Panc1 (cell line): ENCODE data around the gene TIAM2.

Source experiments
- CTCF ChIP-seq: fragments of 450-650 bp; IDR thresholded peaks from 2 replicates; pipeline ENCODE4 v1.5.1; 2017; ENCODE audit warnings: mild to moderate bottlenecking
- POLR2AphosphoS5 ChIP-seq: IDR thresholded peaks from 2 replicates; pipeline ENCODE4 v1.6.1; 2012; ENCODE audit warnings: mild to moderate bottlenecking, low read depth, low read length, moderate library complexity
- REST ChIP-seq, 2 experiments: IDR thresholded peaks; 2 replicates each; pipeline ENCODE4 v1.6.1; 2011 to 2012; ENCODE audit warnings: low read depth in 2 of 2, control low read depth in 1 of 2, low read length in 1 of 2, mild to moderate bottlenecking in 1 of 2, moderate library complexity in 1 of 2; ENCODE audit not compliant: insufficient read depth in 1 of 2
- SIN3A ChIP-seq: IDR thresholded peaks from 2 replicates; pipeline ENCODE4 v1.6.1; 2012; ENCODE audit warnings: low read depth, mild to moderate bottlenecking, low read length, moderate library complexity, borderline replicate concordance; ENCODE audit not compliant: insufficient read depth
- TCF7L2 ChIP-seq: IDR thresholded peaks from 2 replicates; pipeline ENCODE4 v1.6.1; 2011; ENCODE audit warnings: mild to moderate bottlenecking, low read depth, low read length, inconsistent platforms

- TF ChIP-seq CTCF (no peak), POLR2AphosphoS5 (no peak), REST (IDR thresholded peaks at IDR 0.05; ENCODE audit: insufficient read depth in 1 of 2, low read depth in 2 of 2, low read length in 1 of 2) (no peak), SIN3A (no peak), TCF7L2 (no peak)
Observed at GRCh38 chr6:155088856-155089255, 93.7 kb downstream of the TIAM2 start.
